Hematopoietic multipotent progenitor cell treated with erythropoietin and hydrocortisone succinate and interleukin-3 and kit ligand, for 17 days (in vitro differentiated cells): ENCODE measurements around the gene VIPAS39.
A peak's percentile ranks its signal among the peaks of the same experiment; 100 is the strongest.
"Not testable (repeated sequence)": the region's sequence is repeated elsewhere in the genome, so short reads cannot be mapped to it uniquely, and the experiment has no call there.

Experiments used
- DNase-seq: peaks from one replicate; pipeline ENCODE4 v3.0.0-alpha.2; 2015; ENCODE audit warnings: low spot score

The VIPAS39 gene

DNA sequence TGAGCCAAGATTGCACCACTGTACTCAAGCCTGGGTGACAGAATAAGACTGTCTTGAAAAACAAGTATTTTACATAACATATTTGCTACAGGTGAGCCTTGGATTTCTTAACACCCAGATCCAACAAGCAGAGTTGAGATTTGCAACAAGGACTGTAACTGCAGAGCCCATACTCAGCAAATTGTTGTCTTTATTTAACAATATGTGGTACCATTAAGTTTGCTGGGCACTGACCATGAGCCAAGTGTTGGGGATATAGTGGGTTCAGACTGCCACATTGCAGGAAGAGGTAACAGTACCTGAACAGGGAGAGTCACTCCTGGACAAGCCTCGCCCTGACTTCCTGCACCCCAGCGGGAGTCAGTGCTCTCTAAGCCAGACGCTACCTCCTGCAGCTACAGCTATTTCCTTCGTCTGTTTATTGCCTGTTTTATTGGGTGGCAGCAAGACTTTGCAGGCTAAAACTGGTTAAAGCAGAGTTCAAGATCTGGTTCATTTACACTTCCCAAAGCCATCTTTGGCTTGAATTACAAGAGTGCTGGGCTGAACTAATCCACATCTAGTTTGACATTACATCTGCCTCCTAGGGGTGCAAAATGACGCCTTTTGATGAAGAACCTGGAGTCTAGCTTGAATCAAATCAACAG, 12.9 kb upstream of the VIPAS39 start:
- DNase-seq: no peak

DNA sequence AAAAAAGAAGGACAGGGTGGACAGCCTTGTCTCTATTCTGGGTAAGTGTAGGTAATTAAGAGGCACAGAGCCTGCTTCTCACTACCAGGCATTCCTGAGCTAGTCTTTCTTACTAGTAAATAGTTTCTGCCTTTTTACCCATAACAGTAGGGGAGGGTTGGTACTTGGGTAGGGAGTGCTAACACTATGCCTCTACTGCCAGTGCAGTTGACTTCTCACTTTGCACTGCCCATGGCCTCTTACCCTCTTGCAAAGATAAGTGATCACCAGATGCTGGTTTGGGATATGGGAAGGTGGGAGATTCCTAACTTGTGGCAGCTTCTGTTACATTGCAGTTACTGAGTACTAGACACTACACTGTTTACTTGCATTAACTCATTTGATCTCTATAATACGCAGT, 12.1 kb upstream of the VIPAS39 start:
- no peak for DNase-seq

DNA sequence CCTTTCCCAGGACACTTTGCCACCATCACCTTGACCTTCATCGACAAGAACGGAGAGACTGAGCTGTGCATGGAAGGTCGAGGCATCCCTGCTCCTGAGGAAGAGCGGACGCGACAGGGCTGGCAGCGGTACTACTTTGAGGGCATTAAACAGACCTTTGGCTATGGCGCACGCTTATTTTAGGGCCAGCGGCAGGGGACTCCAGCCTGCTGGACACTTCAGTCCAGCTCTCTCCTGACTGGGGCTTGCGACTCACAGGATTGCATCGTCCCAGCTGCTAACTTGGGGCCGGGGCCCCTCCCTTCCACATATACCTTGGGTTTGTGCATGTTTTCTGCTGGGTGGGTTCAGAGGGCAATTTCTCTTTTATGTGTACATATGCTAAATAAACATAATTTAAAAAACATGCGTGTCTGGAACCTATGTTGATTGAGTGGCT, 11.7 kb upstream of the VIPAS39 start:
- DNase-seq: no peak

DNA sequence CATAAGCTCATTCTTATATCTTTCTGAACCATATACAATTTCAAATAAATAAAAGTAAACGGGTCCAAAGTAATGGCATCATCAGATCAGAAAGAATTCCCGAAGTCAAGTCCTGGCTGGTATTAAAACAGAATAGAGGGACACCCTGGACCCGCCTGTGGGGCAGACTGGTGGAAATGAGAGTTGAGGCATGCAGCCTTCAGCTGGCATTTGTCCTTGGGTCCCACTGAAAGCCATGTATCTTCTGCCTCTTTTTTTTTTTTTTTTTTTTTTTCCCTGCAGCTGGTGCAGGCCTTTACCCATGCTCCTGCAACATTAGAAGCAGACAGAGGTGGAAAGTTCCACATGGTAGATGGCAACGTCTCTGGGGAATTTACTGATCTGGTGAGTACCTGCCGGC, 10.4 kb upstream of the VIPAS39 start:
- no peak for DNase-seq

DNA sequence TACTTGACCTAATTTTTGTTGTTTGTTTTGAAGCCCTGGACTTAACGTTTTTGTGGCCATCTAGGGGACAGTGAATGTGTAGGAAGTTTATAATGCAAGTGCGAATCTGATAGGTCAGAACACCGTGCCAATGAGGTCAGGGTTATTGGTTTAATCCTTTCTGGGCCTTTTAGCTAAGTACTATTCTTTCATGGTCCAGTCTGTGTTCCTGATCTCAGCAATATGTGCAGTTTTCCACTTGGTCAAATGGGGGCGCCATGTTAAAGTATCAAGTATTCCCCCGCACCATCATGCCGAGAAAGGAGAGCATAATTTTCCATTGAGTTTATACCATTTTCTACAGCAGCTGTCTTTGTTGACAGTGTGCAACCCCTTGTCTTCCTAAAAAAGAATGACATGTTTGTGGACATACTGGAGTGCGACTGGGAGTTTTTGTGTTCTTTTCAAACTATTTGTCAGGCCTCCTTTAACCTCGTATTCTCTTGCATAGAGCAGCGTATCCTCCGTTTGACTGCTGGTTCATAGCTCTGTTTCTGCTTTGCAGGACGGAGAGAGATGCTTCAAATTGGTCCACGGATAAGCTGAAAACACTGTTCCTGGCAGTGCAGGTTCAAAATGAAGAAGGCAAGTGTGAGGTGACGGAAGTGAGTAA, 1.8 kb upstream of the VIPAS39 start:
- peak; percentile 72 for DNase-seq

DNA sequence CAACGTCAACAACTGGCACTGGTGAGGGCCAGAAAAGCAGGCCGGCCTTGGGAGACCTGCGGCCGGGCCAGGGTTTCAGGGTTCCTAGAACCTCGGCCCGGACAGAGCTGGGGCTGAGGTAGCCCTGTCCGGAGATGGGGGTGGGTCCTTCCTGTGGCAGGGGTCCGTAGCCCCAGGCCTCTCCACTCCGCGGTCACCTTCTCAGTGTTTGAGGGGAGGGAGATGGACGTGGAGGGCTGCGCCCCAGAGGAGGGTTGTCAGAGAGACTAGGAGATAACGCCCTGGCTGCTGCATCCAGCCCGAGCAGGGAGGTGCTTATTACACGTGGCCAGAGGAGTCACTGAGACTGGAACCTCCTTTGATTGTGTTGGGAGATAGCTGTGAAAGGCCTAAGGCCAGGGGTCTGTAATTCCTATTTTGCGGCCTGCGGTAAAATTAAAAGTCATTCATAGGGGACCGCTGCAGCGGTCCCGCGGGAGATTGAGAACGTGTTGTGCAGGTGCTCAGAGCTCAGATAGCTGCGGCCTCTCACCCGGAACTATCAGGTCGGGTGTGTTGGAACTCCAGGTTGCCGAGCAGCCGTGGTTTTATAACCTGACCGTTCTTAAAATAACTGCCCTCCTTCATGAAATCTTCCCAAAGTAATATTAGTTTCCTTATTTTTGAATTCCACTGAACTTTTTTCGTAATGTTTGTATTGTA, 999 bp upstream of the VIPAS39 start:
- peak; percentile 82 for DNase-seq

DNA sequence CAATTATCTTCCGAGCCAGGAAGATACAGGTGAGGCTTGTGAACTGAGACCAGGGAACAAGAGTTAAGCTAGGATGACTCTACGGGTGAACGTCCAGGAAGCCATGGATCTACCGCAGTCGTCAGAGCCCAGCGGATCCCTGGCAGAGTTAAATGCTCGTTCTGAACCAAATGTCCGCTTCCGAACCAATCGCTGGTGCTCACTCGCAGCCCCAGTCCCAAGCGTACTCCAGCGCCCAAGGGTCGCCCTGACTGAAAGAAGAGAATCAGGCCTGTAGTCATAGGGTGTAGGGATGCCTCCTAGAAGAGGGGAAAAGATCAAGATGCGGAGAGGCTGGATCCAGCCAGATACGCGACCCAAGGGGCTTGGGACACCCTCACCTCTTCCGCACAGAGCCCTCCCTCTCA, 283 bp downstream of the VIPAS39 start:
- no peak for DNase-seq

DNA sequence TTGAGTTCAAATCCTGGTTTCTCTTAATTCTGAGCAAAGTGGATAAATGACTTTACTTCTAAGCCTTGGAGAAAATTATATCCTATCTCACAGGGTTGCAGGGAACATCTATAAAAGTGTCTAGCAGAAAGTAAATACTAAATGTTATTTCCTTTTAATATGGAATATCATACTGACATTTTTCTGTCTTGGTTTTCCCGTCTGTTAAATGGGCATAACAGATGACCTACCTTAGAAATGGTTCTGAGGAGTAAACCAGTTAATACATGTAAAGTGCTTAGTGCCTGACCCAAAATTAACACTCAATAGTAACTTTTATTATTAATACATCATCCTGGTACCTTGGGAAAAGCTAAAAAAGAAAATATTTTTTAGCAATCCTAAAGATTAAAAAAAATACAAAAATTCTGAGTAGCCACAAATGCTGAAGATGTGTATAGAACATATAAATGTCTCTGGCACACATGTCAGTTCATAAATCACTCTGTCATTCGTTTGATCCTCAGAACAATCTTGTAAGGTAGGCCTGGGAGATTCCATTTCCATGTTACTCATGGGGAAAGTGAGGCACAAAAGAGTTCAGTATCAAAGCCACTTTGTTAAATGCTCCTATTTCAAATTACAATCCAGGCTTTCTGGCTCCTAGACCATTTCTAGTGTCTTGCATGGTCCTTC, 1.3 kb downstream of the VIPAS39 start:
- DNase-seq: no peak

DNA sequence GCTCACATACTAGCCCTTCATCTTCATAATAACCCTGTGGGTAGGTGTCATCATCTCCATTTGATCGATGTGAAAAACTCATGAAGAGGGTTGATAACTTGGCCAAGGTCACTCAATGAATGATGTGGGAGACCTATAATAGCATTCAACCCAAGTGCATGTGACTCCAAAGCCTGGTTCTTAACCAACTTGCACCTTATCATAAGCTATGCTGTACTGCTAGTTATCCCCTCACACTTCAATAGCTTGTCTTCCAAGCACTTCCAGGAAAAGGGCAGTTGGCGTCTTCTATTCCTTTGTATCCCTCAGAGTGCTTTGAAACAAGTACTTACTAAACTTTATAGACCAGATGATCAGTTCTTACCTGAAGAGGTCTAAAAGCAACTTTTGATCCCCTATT, 15.2 kb downstream of the VIPAS39 start:
- DNase-seq: no peak

DNA sequence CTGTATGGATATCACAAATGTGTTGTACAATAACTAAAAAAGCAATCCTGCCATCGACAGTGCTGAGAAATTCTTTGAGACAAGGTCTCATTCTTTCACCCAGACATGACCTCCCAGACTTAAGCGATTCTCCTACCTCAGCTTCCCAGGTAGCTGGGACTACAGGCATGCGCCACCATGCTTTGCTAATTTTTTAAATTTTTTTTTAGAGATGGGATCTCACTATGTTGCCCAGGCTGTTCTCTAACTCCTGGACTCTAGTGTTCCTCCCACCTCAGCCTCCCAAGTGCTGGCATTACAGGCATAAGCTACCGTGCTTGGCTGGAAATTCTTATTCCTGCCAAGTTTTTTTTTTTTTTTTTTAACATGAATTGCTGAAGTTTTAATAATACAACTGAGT, 17.5 kb downstream of the VIPAS39 start:
- no peak for DNase-seq

DNA sequence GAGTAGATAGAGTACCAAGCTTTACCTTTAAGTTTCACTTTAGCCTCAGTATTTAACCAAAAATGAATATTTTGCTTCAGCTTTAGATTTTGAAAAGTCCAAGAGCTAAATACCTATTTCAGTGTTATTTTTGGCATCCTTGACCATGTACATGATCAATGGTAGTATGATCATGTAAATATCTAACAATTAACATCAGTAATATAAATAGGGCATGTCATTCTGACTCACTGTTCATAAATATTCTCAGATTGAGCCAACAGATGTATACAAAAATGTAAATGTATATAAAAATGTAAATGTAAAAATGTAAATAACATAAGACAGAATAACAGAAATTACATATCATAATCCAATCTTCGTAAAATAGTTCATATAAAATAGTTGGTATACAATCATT, 18.8 kb downstream of the VIPAS39 start:
- no peak for DNase-seq

DNA sequence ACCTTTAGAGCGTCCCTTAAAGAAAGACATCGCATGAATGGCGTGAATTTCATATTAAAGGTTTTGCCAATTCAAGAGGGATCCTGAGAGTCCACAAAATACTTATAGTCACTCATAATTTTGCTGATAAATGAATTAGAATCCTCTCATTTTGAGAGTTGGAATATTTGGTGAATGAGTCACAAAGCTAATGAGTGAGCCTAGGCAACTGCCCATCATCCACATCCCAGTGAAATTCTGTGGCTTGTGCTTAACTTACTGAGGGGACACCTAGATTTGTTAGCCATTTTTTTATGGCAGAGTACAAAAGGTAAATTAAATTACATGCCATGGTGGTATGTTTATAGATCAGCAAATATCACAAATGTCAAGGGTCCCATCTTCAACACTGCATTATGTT, 21.4 kb downstream of the VIPAS39 start:
- DNase-seq: no peak

DNA sequence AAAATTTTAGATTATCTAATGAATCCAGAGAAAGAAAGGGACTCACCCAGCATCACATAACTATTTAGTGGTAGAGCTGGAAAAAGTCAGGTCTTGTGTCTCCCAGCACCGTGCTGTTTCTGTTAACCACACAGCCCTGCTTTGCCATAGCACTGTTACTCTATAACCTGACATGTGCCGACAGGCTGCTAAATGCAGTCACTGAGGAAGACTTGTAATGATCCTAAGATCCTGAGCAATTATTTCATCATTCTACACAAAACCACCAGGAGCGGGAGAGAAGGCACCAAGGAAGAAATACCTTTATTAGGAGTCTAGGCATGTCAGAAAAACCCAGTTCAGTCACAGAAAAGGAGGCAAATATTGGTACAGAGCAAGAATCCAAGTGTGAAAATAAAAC, 31.0 kb downstream of the VIPAS39 start:
- no peak for DNase-seq

DNA sequence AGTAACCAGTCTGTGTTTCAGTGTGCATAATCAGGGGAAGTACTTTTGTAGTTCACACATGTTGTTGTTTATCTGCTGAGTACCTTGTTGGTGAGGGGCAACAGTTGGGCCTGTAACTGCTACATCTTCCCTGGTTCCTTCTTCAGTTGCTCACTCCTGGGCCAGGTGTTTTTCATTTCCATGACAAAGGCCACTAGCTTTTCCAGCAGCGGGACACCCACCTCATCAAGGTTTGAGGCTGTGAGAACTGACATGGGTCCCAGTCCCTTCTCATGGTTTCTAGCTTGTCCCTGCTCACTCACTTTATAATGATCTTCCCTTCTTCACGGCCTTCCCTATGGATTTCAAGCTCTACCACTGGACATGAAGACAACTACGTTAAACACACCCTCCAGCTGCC, 32.5 kb downstream of the VIPAS39 start:
- DNase-seq: no peak

DNA sequence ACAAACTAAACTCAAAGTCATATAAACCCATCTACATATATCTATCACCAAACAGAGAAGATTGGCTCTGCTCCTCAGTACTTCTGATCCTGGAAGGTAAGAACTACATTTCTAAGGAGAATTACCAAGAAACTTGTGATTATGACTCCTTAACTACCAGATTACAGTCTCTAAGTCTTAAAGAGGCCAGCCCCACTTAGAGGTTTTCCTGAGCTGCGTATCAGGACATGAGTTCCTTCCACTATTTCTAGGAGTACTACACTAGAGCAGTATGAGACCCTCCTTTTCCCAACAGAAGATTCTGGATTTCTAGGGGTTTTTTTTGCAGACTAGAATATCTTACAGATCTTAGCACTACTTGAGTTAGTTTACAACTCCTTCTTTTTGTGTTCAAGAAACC, 34.0 kb downstream of the VIPAS39 start, which contains the start of gene NOXRED1:
TSS of gene NOXRED1 (minus strand) at position 101 of the 400 bp plus-strand sequence. CDS start 634 bp downstream, outside the sequence.
- no peak for DNase-seq

DNA sequence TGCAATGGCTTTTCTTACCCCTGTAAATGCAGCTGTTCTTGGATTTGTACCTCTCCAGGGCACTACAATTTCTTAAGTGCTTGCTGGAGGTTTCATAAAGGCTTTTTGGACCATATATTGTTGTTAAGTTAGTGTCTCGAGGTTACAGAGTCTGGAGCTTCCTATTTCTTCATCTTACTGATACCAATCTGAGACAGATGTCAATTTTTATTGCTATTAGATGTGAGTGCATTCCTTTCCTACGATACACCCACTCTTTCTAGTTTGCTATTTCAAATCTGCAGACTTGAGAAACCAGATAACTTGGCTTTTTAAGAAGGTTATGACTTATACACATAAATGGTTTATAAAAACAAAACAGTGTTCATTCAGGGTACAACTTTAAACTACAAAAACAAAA, 36.2 kb downstream of the VIPAS39 start:
- no peak for DNase-seq

DNA sequence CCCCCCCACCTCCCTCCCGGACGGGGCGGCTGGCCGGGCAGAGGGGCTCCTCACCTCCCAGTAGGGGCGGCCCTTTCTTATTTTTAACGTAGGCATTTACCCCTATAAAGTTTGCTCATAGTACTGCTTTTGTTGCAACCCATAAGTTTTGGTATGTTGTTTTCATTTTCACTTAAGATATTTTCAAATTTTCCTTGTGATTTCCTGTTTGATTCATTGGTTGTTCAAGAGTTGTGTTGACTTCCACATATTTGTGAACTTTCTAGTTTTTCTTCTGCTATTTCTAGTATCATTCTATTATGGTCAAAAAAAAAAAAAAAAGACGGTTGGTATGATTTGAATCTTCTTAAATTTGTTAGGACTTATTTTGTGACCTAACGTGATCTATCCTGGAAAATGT, 40.6 kb downstream of the VIPAS39 start:
- DNase-seq: no peak

DNA sequence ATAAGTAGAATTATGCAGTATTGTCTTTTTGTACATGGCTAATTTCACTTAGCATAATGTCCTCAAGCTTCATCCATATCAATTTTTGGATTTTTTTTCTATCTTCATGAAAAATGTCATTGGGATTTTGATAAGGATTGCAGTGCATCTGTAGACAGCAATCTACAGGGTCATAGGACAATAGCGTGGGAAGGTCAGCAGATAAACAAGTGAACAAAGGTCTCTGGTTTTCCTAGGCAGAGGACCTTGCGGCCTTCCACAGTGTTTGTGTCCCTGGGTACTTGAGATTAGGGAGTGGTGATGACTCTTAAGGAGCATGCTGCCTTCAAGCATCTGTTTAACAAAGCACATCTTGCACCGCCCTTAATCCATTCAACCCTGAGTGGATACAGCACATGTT, 41.3 kb downstream of the VIPAS39 start:
- DNase-seq: not testable (repeated sequence)

DNA sequence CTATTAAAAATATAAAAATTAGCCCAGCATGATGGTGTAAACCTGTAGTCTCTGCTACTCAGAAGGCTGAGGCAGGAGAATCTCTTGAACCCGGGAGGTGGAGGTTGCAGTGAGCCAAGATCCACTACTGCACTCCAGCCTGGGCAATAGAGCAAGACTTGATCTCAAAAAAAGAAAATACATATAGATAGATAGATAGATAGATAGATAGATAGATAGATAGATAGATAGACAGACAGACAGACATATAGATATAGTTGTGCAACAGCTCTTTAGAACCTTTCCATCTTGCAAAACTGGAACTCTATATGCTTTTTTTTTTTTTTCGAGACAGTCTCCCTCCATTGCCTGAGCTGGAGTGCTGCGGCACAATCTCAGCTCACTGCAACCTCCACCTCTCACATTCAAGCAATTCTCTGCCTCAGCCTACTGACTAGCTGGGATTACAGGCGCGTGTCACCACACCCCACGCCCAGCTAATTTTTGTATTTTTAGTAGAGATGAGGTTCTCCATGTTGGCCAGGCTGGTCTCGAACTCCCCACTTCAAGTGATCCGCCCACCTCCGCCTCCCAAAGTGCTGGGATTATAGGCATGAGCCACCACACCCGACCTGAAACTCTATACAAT, 41.9 kb downstream of the VIPAS39 start:
- not testable (repeated sequence) for DNase-seq

DNA sequence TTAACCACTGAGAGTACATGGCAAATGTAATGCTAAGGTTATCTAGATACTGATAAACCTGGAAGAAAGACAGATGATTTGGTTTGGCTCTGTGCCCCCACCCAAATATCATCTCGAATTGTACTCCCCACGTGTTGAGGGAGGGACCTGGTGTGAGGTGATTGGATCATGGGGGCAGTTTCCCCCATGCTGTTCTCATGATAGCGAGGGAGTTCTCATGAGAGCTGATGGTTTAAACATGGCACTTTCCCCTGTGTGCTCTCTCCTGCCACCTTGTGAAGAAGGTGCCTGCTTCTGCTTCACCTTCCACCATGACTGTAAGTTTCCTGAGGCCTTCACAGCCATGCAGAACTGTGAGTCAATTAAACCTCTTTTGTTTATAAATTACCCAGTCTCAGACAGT, 48.3 kb downstream of the VIPAS39 start:
- no peak for DNase-seq

DNA sequence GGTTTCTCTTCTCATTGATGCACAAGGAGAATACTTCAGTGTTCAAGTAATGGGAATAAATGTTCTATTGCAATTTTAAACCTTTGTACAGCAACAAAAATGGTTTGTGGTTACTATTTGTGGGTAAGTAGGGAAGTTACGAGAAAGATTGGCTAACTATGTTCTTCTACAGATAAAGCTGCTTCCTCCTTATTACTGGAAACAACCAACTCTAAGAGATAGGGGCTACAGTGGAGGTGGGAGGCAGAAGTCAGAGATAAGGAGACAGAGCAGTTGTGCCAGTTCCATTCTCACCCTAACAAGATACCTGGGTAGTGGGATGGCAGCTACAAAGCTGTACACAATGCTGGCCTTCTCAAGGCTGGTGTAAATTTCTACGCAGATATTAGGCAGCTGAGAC, 50.2 kb downstream of the VIPAS39 start:
- DNase-seq: no peak

DNA sequence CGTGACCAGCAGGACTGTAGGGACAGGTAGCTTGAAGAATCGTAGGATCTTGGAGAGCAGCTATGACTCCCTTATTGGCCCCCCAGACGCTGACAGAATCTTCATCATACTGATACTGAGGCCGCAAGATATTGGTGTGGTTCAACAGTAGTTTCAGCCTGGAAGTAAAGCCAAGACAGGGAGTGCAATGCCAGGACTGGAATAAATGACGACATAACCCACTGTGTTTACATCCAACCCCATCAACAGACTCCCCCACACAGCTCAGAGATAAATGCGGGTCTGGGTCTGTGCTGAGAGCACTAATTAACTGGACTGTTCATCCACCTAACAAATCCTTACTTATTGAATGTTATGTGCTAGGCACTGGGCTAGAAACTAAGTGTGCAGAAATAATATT, 50.7 kb downstream of the VIPAS39 start:
- no peak for DNase-seq
